Measurements from ENCODE around the gene ING1.

The ING1 gene

GRCh38 chr13:110676595-110677587, 36.6 kb upstream of the ING1 start:
- TF ChIP-seq REST (IDR thresholded peaks at IDR 0.05; ENCODE audit: low read depth) = no peak

GRCh38 chr13:110677731-110678545, 35.6 kb upstream of the ING1 start:
- TF ChIP-seq FOXM1 (IDR thresholded peaks at IDR 0.05; ENCODE audit: borderline replicate concordance, low read depth) (no peak), CREB1 (IDR thresholded peaks at IDR 0.05; ENCODE audit: low read depth) (no peak), EGR1 (IDR thresholded peaks at IDR 0.05) (no peak), YY1 (IDR thresholded peaks at IDR 0.05; ENCODE audit: low read depth) (no peak), USF1 (IDR thresholded peaks at IDR 0.05) (no peak), ZBTB7A (IDR thresholded peaks at IDR 0.05; ENCODE audit: low read depth) (no peak), REST (IDR thresholded peaks at IDR 0.05; ENCODE audit: low read depth) (no peak), TCF12 (IDR thresholded peaks at IDR 0.05; ENCODE audit: low read depth) (no peak), NFIC (IDR thresholded peaks at IDR 0.05) (no peak), EP300 (IDR thresholded peaks at IDR 0.05; ENCODE audit: borderline replicate concordance) (no peak), TAF1 (IDR thresholded peaks at IDR 0.05; ENCODE audit: low read depth) (no peak)
- TF ChIP-seq, protein P1, sequence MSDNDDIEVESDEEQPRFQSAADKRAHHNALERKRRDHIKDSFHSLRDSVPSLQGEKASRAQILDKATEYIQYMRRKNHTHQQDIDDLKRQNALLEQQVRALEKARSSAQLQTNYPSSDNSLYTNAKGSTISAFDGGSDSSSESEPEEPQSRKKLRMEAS (IDR thresholded peaks at IDR 0.05) = no peak

DNA sequence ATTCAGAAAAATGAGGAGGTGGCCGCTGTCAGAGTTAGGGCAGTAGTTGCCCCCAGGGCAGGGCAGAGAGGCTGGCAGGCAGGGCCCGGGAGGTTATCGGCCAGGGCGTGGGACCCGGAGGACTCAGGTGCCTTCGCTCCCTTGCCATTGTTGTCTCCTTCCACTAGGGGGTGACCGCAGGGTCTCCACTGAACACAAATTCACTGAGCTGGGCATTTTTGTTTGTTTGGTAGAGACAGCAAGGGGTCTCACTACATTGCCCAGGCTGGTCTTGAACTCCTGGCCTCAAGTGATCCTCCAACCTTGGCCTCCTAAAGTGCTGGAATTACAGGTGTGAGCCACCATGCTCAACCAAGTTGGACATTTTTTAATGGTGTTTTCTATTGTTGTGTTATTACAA, 32.6 kb upstream of the ING1 start:
- TF ChIP-seq TAF1 (IDR thresholded peaks at IDR 0.05; ENCODE audit: low read depth) (no peak), EGR1 (IDR thresholded peaks at IDR 0.05) (no peak), USF1 (IDR thresholded peaks at IDR 0.05) (no peak), RAD21 (IDR thresholded peaks at IDR 0.05; ENCODE audit: low read depth) (no peak), TEAD4 (IDR thresholded peaks at IDR 0.05) (no peak), CREB1 (IDR thresholded peaks at IDR 0.05; ENCODE audit: low read depth) (no peak), ZBTB7A (IDR thresholded peaks at IDR 0.05; ENCODE audit: low read depth) (no peak)
- TF ChIP-seq, protein P1 (IDR thresholded peaks at IDR 0.05) = no peak

DNA sequence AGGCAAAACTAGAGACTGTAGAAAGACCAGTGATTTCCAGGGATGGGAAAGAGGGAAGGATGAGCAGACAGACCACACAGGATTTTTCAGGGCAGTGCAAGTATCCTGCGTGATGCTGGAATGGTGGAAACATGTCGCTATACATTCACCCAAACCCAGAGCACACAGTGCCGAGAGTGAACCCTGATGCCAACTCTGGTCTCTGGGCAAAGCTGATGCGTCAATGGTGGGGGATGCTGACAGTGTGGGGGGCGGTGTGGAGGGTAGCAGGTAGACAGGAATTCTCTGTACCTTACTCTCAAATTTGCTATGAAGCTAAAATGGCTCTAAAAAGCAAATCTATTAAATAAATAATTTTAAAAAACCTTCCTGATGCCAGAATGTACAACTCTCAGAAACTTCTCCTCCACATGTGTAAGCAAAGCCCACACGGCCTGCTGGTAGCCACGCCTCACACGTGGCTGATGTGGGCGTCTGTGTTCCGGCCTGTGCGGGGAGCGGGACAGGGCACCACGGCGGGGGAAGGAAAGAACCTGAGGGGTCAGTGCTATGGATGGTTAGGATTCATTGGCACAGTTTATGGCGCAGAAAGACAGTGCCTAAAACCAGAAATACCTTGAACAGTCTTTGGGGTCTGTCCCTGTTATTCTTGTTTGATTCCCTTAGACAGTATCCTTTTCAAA, 31.5 kb upstream of the ING1 start:
- TF ChIP-seq TAF1 (IDR thresholded peaks at IDR 0.05; ENCODE audit: low read depth) (no peak), USF1 (IDR thresholded peaks at IDR 0.05) (no peak), REST (IDR thresholded peaks at IDR 0.05; ENCODE audit: low read depth) (no peak), FOXM1 (IDR thresholded peaks at IDR 0.05; ENCODE audit: borderline replicate concordance, low read depth) (no peak), EP300 (IDR thresholded peaks at IDR 0.05; ENCODE audit: borderline replicate concordance) (no peak), RAD21 (IDR thresholded peaks at IDR 0.05; ENCODE audit: low read depth) (no peak), TEAD4 (IDR thresholded peaks at IDR 0.05) (no peak), CREB1 (IDR thresholded peaks at IDR 0.05; ENCODE audit: low read depth) (no peak), NFIC (IDR thresholded peaks at IDR 0.05) (no peak), ZBTB7A (IDR thresholded peaks at IDR 0.05; ENCODE audit: low read depth) (no peak), CEBPB (IDR thresholded peaks at IDR 0.05) (no peak), TCF12 (IDR thresholded peaks at IDR 0.05; ENCODE audit: low read depth) (no peak), YY1 (IDR thresholded peaks at IDR 0.05; ENCODE audit: low read depth) (no peak), EGR1 (IDR thresholded peaks at IDR 0.05) (no peak)
- TF ChIP-seq, protein P1 (IDR thresholded peaks at IDR 0.05) = no peak

Data from Ishikawa (cell line).